ENCODE results near the gene INTS11.

The INTS11 gene

DNA sequence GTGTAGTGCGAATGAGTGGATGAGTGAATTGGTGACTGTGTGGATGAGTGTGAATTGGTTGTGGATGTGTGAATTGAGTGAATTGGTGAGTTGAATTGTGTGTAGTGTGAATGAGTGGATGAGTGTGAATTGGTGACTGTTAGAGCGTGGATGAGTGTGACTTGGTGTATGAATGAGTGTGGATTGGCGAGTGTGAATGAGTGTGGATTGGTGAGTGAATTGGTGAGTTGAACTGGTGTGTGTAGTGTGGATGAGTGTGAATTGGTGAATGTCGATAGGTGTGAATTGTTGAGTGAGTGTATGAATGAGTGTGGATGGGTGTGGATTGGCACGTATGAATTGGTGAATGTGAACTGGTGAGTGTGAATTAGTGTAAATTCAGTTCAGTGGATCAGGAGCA is 42.9 kb upstream of the INTS11 start:
- TF ChIP-seq CTCF (IDR thresholded peaks at IDR 0.05), result no peak

DNA sequence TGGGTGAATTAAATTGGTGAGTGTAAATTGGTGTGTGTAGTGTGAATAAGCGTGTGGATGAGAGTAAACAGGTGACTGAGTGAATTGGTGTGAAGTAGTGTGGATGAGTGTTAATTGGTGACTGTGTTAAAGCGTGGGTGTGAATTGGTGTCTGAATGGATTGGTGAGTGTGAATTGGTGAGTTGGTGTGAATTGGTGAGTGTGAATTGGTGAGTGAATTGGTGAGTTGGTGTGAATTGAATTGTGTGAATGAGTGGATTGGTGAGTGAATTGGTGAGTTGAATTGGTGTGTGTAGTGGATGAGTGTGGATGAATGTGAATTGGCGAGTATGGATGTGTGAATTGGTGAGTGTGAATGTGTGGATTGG is 42.2 kb upstream of the INTS11 start:
- no peak for TF ChIP-seq CTCF (IDR thresholded peaks at IDR 0.05)

DNA sequence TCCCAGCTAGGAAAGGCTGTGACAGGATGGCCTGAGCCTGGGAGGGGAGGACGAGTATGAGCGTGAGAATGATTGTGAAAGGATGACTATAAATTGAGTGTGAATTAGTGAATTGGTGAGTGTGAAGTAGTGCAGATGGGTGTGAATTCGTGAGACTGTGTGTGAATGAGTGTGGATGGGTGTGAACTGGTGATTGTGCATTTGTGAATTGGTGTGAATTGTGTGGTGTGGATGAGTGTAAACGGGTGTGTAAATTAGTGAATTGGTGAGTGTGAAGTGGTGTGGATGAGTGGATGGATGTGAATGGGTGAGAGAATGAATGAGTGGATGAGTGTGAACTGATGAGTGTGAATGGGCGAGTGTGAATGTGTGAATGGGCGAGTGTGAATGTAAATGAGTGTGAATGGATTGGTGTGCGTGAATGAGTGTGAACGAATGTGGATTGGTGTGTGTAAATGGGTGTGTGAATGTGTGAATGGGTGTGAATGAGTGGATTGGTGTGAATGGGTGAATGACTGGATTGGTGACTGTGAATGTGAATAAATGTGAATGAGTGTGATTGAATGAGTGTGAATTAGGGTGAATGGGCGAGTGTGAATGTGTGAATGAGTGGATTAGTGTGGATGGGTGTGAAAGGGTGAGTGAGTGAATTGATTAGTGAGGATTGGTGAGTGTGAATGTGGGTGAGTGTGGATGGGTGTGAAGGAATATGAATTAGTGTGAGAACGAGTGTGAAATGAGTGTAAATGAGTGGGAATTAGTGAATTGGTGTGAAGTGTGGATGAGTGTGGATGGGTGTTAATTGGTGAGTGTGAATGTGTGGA is 41.6 kb upstream of the INTS11 start:
- TF ChIP-seq CTCF (IDR thresholded peaks at IDR 0.05), result no peak

GRCh38 chr1:1364266-1364665 is 39.8 kb upstream of the INTS11 start:
- no peak for TF ChIP-seq CTCF (IDR thresholded peaks at IDR 0.05)

DNA sequence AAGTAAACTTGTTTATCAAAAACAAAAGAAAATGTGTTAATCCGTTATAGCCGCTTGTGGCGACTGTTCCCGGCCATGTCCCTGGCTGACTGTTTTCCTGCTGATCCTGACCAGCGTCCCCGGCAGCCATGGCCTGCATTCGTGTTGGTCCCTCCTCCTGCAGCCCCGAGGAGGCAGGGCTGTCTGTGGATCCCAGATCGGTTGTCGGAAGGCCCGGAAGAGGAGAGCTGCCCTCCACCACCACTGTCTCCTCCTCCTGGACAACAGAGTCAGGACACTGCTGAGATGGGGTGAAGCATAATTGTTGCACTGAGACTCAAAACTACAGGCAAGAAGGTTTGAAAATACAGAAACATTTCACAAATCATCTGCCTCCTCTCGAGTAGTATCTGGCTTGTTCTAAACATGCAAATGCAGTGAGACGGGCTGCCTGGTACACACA is 37.5 kb upstream of the INTS11 start:
- no peak for TF ChIP-seq CTCF (IDR thresholded peaks at IDR 0.05)

- TF ChIP-seq CTCF (IDR thresholded peaks at IDR 0.05), result no peak
Observed at GRCh38 chr1:1361233-1361981, 36.9 kb upstream of the INTS11 start.

- no peak for TF ChIP-seq CTCF (IDR thresholded peaks at IDR 0.05)
Observed at GRCh38 chr1:1360506-1361169, 36.2 kb upstream of the INTS11 start.
